ENCODE measurements around the gene GPHN. TPM values are rescaled to one million over a fixed set of nuclear protein-coding genes. Genes with fewer than 3 reads are reported as not detected.

The GPHN gene
- total and polyA plus RNA-seq, 10 of the 15 experiments (the other 5 are each of a cell fraction or from before 2014, with no cell fraction given), result 22.3 to 48.8 (median 33.1) TPM

GRCh38 chr14:66623838-66624237 lies 115.9 kb downstream of the GPHN start (continued):
- TF ChIP-seq BMI1 (IDR thresholded peaks at IDR 0.05; ENCODE audit: borderline replicate concordance) (no peak), NFYA (IDR thresholded peaks at IDR 0.05; ENCODE audit: borderline replicate concordance, low read depth, low read length) (no peak)

GRCh38 chr14:66624336-66624937 lies 116.5 kb downstream of the GPHN start:
- Histone ChIP-seq H3K27me3 (replicated peaks in 1 of 2; ENCODE audit: control insufficient read depth in 2 of 2, insufficient read depth in 2 of 2, low read length in 1 of 2) (no peaks in the 10 kb centered on the region), H3K27ac (ENCODE audit: control insufficient read depth, insufficient read depth) (no peak overlapping the region), H3K9ac (ENCODE audit: control insufficient read depth, insufficient read depth, low read length) (no peak overlapping the region), H3K36me3 (ENCODE audit: control insufficient read depth in 2 of 2, insufficient read depth in 2 of 2, low read length in 1 of 2) (peaks cover 0 to 1% of the 10 kb centered on the region in 2 experiments; a peak in 2 of 4 replicates), H3K9me3 (replicated peaks; ENCODE audit: control insufficient read depth, insufficient read depth, low read length) (peaks cover 15% of the 10 kb centered on the region), H4K20me1 (ENCODE audit: control insufficient read depth, insufficient read depth) (no peaks in the 10 kb centered on the region), H3K4me3 (no peak overlapping the region), H3K79me2 (ENCODE audit: control insufficient read depth, insufficient read depth, low read length) (peaks cover 9% of the 10 kb centered on the region), H2AFZ (ENCODE audit: control insufficient read depth, low read depth, low read length) (no peak overlapping the region), H3K4me1 (ENCODE audit: control insufficient read depth, insufficient read depth, low read length) (no peaks in the 10 kb centered on the region), H3K4me2 (ENCODE audit: control insufficient read depth, insufficient read depth) (no peak overlapping the region)
- CTCF ChIA-PET, result interaction anchor here (0.6 to 3.7 kb wide), 49 partner anchors 9 to 753 kb away, joined by 3 to 47 read pairs (median 5); no protein-coding TSS in a partner anchor
- ATAC-seq, result peak; percentile 98
- SMC1A ChIA-PET (ENCODE audit: uncharacterized antibody, unreplicated experiment), result interaction anchor here (0.6 to 4.4 kb wide), 39 partner anchors 10 to 761 kb away, joined by 3 to 32 read pairs (median 4); partner anchors contain the start of gene GPHN
- DNase-seq (ENCODE audit: low read depth, low spot score), result peak; percentile 21
- POLR2A ChIA-PET, result interaction anchor here (1.2 kb wide), 1 partner anchor 25 kb away, joined by 3 read pairs; no protein-coding TSS in a partner anchor
- no peak for FAIRE-seq
- no TSS peak for BruUV-seq (replicated peaks)
- intact Hi-C loops (cut with micrococcal nuclease; ENCODE audit: unreplicated experiment) (loop anchor here (1.0 to 10.0 kb wide), 6 partner anchors 122 to 660 kb away; no protein-coding TSS in a partner anchor), in situ Hi-C loops (cut with MboI) (no loop called here)
- 0% methylated on average over 1 of the region's 1 CpG for WGBS (ENCODE audit: insufficient coverage, insufficient replicate concordance, low lambda C conversion rate, missing lambda C conversion rate)
- RAD21 ChIA-PET (ENCODE audit: unreplicated experiment), result interaction anchor here (0.6 to 2.8 kb wide), 45 partner anchors 8 to 711 kb away, joined by 3 to 19 read pairs (median 4); partner anchors contain the start of gene GPHN
- no peak for TF ChIP-seq GATAD2B (conservative IDR thresholded peaks at IDR 0.05; ENCODE audit: low read depth)
- TF ChIP-seq FOS (IDR thresholded peaks at IDR 0.05; ENCODE audit: borderline replicate concordance, extremely low read depth, insufficient read length), result no peak
- peak; percentile 64 to 72 (median 67); a peak in 5 of 6 replicates for TF ChIP-seq CTCF (IDR thresholded peaks at IDR 0.05 in 2 of 3, conservative IDR thresholded peaks at IDR 0.05 in 1 of 3; ENCODE audit: control insufficient read depth in 2 of 3, extremely low read depth in 1 of 3, insufficient read depth in 1 of 3, low read depth in 3 of 3, low read length in 3 of 3)
- no peak for TF ChIP-seq NFXL1 (IDR thresholded peaks at IDR 0.05; ENCODE audit: borderline replicate concordance)
- no peak for TF ChIP-seq RBBP5 (conservative IDR thresholded peaks at IDR 0.05)
- no peak for TF ChIP-seq ELK1 (IDR thresholded peaks at IDR 0.05; ENCODE audit: low read depth, low read length)
- no peak for TF ChIP-seq ZNF217 (IDR thresholded peaks at IDR 0.05)
- peak; percentile 93 for TF ChIP-seq RAD21 (IDR thresholded peaks at IDR 0.05; ENCODE audit: insufficient read depth, low read depth, low read length)
- TF ChIP-seq SMC3 (IDR thresholded peaks at IDR 0.05; ENCODE audit: borderline replicate concordance, low read length), result peak; percentile 89
- peak; percentile 14; the same call in 1 of the 2 replicates for TF ChIP-seq E2F4 (IDR thresholded peaks at IDR 0.05; ENCODE audit: low read depth, low read length)
- no peak for TF ChIP-seq IRF4 (IDR thresholded peaks at IDR 0.05; ENCODE audit: low read depth, low read length)
- no peak for TF ChIP-seq NR2F1 (conservative IDR thresholded peaks at IDR 0.05)
